Endothelial cell of hepatic sinusoid (primary cell): ENCODE results near the gene GPR176.

Experiments used
- in situ Hi-C: cut with HindIII; loops from 2 replicates; pipeline ENCODE4 v1.10.0; 2017; ENCODE audit warnings: low sequenced_read_pairs

GPR176 gene

DNA sequence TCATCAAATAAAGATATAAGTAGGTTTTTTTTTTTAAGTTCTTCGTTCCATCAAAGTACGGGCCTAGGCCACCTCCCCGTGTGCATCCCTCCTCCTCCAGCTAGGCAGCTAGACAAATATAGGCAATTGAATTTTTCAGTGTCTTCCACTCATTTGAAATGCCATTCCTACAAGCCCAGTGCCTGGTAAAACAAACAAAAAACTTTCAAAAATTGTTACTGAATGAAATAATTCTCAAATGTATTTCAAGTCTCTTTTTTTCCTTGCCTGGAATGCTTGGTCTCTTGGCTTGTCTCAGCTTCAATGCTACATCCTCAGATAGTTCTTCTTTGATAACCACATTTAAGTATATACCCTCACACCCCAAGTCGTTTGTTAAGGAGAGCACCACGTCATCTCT, 17.6 kb upstream of the GPR176 start:
- in situ Hi-C loops: loop anchor here (5.0 kb wide), 1 partner anchor 85 kb away; no protein-coding TSS in a partner anchor

DNA sequence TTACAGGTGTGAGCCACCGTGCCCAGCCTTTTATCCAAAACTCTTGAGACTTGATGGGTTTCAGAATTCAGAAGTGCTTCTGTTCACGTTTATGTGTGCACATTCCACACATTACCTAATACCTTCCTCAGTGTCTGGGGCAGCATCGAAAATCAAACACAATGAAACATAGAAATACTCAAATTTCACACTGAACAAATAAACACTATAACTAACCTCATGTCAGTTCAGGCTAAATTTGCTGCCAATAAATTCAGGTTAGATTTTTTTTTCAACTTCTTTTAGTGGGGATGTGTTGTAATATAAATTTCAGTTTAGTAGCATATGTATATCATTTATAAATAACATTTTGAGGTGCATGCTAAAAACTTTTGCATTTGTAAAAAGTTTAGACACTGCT, 16.6 kb upstream of the GPR176 start:
- in situ Hi-C loops: loop anchor here (5.0 kb wide), 1 partner anchor 86 kb away; no protein-coding TSS in a partner anchor

GRCh38 chr15:39936187-39936586, 16.1 kb upstream of the GPR176 start:
- in situ Hi-C loops: loop anchor here (5.0 kb wide), 1 partner anchor 86 kb away; no protein-coding TSS in a partner anchor

DNA sequence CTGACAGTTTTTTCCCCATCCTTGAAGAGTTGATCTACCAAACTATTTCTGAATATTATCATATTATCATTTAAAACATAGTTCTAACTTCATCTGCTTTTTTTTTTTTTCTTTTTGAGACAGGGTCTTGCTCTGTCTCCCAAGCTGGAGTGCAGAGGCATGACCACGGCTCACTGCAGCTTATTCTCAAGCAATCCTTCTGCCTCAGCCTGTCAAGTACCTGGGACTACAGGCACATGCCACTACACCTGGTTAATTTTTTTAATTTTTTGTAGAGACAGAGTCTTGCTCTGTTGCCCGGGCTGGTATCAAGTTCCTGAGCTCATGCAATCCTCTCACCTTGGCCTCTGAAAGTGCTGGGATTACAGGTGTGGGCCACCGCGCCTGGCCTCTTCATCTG, 15.2 kb upstream of the GPR176 start:
- in situ Hi-C loops: loop anchor here (5.0 kb wide), 1 partner anchor 87 kb away; no protein-coding TSS in a partner anchor

DNA sequence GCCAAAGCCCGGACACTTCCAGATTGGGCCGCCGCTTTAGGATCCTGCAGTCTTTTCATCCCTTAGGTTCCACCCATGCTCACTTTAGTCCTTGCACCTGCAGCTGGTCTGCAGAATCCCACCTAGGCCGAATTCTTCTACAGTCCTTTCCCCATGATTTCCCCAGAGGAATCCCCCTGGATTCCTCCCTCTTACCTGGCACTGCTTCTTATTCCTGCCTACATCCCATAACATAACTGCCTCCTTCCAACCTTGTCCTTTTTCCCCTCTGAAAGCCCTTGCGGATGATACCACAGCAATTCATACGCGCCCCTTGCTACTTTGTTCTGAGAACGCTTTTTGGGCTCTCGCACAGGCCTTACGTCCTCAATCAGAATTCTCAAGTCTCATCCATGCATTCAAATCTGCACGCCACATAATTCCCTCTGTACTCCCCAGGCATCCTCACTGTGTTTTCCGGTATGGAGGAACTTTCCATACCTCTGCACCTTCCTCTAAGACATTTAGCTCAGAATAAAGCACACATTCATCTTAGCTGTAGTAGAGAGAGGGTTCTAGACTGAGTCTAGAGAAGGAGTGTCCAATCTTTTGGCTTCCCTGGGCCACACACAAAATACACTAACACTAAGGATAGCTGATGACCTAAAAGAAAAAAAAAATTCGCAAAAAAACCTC, 14.5 kb upstream of the GPR176 start:
- in situ Hi-C loops: loop anchor here (5.0 kb wide), 1 partner anchor 88 kb away; no protein-coding TSS in a partner anchor

DNA sequence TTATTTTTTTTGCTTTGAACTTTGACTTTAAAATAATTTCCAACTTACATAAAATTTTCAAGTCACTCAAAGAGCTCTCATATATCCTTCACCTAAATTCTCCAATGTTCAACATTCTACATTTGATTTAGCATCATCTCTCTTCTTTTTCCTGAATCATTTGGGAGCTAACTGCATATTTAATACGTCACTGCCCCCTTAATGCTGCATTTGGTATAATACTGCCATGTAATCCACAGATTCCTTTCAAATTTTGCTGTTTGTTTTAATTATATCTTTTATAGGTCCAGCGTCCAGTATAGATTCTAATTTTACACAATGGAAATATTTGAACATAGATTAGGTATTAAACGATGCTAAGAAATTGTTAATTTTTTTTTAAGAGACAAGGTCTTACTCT, 11.5 kb upstream of the GPR176 start:
- in situ Hi-C loops: no loop called here

GRCh38 chr15:39926526-39926925, 6.5 kb upstream of the GPR176 start:
- in situ Hi-C loops: no loop called here

DNA sequence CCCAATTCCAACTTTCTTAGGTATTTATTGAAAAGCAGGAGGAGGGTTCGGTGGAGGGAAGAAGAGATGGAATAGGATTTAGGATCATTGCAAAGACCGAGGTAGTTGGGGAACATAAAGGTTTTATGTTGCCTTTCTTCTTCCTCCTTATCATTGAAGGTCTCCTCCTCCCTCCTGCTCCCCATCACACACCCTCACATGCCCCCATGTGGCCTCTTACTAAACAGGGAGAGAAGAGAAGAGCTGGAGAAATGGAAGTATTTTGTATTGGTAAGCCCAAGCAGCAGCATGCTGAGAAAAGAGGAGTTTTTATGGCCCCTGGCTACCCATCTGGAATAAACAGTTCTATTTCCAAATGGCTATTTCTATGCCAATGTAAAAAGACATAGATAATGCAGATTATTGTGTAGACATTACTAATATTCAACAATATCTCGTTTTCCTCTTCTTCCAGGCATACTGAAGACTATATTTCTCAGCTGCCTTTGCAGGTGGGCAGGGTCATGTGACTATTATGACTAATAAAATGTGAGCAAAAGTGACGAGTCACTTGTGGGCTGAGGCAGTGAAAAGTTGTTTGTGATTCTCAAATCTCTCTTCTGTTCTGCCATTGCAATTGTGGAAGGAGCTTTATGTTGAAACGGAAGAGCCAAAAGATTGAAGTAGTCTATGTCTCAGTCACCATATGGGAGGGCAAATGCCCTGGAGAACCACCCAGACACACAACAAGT, 5.2 kb upstream of the GPR176 start:
- in situ Hi-C loops: no loop called here

DNA sequence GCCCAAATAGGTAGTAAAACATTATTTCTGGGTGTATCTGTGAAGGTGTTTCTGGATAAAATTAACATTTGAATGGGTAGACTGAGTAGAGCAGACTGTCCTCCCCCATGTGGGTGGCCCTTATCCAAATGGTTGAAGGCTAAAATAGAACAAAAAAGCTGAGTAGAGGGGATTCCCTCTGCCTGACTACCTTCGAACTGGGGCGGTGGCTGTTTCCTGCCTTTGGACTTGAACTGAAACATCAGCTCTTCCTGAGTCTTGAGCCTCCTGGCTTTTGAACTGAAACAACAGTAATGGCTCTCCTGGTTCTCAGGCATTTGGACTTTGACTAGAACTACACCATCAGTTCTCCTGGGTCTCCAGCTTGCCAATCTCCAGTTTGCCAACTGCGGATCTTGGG, 4.4 kb upstream of the GPR176 start:
- in situ Hi-C loops: no loop called here

DNA sequence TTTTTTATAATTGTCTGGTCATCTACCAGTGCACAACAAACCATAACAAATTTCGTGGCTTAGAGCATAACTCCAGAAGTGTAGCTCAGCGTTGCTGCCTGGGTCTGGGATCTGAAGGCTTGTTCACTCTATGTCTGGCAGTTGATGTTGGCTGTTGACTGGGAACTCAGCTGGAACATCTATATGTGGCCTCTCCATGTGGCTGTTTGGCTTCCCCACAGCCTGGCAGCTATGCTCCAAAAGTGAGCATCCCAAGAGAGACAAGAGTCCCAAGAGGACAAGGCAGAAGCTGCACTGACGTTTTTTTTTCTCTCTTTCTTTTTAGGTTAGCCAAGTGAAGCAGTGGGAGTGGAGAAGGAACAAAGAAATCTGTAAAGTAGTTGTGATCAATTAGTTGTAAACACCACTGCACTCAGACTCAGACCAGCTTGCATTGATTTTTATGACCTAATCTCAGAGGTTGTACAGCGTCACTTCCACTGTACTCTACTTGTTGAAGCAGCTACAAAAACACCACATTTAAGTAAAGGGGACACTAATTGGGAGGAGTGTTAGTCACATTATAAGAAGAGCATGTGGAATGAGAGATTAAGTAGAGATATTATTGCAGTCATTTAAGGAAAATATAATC, 2.5 kb upstream of the GPR176 start:
- in situ Hi-C loops: no loop called here

DNA sequence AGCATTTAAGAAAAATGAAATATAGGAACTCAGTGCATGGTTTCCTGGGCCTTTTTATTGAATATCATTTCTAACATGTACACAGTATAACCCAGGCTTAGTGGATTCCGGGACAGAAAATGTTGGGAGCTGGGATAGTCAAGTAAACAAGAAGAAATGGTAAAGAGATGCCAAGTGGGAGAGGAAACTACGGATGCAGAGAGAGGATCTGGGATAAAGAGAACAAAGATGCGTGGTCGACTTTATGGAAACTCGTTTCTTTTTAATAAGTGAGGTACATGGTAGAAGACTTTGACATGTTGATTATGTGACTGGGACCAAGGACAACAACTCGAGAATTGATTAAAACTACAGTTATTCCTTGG, 1.2 kb upstream of the GPR176 start:
- in situ Hi-C loops: no loop called here

- in situ Hi-C loops: no loop called here
These were observed 626 bp upstream of the GPR176 start for GRCh38 chr15:39920510-39921273.

DNA sequence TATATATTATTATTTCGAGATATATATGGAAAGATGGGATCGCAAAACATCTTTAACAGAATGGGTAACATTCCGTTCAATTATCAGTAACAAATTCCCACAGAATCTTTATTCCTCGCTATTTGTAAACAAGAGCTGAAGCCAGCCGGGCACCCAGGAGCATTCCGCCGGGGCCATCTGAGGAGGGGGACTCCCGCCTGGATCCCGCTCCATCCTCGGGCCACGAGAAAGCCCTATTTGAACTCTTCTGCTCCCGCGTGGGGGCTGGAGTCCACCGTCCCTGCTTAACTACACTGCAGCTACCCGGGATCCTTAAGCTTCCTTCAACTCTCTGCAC, 687 bp downstream of the GPR176 start:
- in situ Hi-C loops: no loop called here

DNA sequence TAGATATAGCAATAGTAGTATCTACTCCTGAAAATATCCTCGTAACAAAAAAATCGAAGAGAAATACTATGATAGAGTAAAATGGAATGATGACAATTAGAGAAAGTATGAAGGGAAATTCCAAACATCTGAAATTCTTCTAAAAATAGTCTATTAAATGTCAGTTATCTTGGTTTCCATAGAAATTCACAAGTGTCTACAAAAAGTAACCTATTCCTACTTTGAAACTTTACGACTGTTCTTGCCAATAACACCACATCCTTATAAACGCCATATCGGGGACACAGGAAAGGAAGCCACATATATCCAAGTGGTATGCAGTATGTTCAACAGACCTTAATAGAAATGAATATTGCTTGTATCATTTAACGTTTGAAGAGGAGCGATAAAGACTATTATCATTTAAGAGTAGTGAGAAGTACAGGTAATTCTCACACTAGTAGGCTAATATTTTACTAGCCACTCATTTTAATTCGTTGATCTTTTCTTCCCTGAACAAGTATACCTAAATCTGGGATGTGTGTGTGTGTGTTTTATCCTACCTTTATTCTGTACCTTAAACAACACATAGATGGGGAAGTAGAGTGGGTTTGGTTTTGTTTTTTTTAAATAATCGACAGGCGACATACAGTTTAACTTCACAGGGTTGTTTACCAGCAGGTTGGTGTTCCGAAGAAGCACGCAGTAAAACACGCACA, 1.2 kb downstream of the GPR176 start:
- in situ Hi-C loops: no loop called here

- in situ Hi-C loops: no loop called here
These were observed 5.1 kb downstream of the GPR176 start for GRCh38 chr15:39914977-39915376.

- in situ Hi-C loops: loop anchor here (5.0 kb wide), 2 partner anchors 37 to 38 kb away; no protein-coding TSS in a partner anchor
These were observed 11.1 kb downstream of the GPR176 start for GRCh38 chr15:39909007-39909406.

DNA sequence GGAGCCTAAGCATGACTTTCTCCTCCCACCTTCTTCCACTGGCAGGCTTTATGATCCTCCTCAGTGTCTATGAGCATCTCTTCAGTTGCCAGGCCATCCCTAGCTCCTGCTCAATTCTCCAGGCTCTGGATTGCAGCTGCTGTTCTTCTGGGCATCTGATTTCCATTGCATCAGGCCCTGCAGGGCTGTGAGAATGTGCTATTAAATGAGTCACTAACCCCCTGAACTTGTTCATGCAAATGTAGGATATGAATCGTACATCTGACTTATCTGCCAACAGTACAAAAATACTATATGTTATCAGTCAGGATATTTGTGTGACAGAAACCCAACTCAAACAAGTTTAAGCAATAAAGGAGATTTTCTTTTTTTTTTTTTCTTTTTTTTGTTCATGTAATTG, 11.9 kb downstream of the GPR176 start:
- in situ Hi-C loops: loop anchor here (5.0 kb wide), 2 partner anchors 36 to 39 kb away; no protein-coding TSS in a partner anchor

DNA sequence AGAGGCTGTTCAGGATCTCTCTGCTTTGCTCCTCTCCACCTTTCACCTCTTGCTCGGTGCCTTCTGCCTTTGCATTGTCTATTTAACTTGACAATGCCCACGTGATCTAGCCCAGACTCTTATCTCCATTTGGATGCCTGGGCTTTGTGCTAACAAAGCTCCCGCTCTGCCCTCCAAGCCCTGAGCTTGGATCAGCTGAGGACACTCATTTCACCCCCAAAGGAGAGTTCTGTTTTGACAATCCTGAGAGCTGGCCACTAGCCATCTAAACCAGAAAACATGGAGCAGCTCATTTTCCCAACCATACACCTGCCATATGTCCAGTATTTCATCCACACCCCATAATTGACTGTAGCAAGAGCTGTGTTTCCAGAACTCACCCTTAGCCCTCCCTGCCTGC, 12.8 kb downstream of the GPR176 start:
- in situ Hi-C loops: loop anchor here (5.0 kb wide), 2 partner anchors 35 to 40 kb away; no protein-coding TSS in a partner anchor

GRCh38 chr15:39904115-39904514, 16.0 kb downstream of the GPR176 start:
- in situ Hi-C loops: no loop called here

GRCh38 chr15:39898317-39898716, 21.7 kb downstream of the GPR176 start:
- in situ Hi-C loops: no loop called here
